ENCODE measurements around the gene TRPM7.
"Not testable (repeated sequence)": the region's sequence is repeated elsewhere in the genome, so short reads cannot be mapped to it uniquely, and the experiment has no call there.

Gene TRPM7

DNA sequence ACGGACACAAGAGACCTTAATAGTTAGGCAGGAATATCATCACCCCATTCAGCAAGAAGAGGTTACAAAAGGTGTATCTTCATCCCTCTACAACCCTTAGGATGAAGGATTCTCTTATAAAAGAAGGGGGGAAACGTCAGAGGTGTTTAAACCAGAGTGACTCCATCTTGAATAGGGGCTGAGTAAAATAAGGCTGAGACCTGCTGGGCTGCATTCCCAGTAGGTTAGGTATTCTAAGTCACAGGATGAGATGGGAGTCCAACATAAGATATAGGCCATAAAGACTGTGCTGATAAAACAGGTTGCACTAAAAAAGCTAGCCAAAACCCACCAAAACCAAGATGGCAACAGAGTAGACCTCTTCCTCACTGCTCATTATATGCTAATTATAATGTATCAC, 16.5 kb downstream of the TRPM7 start:
- no peak for DNase-seq (ENCODE audit: low read depth in 2 of 3, low spot score in 2 of 3)

DNA sequence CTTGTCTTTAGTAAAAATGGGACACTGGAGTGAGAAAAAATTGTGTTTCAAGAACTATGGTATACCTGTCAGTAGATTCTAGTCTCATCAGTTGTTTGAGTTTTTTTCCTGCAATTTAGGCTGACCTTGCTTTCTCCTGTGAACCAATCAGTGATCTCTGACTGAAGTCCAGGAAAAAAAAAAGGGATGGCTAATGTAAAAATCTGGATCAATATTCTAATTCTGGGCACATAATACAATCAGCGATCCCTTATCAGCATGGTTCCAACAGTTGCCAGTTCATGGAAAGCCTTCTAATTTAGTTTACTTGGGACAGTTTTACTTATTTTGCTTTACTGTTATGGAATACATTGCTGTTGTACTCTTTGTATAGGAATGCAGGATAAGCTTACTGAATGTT, 17.0 kb downstream of the TRPM7 start:
- DNase-seq (ENCODE audit: low read depth in 2 of 3, low spot score in 2 of 3) = no peak

DNA sequence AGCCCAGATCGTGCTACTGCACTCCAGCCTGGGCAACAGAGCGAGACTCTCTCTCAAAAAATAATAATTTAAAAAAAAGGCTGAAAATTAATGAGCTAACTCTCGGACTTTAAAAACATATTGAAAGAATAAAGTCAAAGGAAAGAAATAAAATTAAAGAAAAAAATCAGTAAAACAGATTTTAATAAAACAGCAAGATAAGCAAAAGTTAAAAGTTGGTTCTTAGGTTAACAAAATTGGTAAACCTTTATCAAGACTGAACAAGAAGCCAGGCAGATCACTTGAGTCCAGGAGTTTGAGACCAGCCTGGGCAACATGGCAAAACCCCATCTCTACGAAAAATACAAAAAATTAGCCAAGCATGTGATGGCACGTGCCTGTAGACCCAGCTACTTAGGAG, 20.7 kb downstream of the TRPM7 start:
- no peak for DNase-seq (ENCODE audit: low read depth in 2 of 3, low spot score in 2 of 3)

DNA sequence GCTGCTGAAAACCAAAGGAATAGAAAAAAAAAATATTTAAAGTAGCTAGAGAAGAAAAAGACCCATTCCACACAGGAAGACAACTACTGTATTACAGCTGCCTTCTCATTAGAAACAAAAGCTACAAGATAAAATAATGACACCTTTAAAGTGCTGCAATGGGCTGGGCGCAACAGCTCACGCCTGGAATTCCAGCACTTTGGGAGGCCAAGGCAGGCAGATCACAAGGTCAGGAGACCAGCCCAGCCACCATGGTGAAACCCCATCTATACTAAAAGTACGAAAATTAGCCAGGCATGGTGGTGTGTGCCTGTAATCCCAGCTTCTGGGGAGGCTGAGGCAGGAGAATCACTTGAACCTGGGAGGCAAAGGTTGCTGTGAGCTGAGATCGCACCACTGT, 31.0 kb downstream of the TRPM7 start:
- DNase-seq (ENCODE audit: low read depth in 2 of 3, low spot score in 2 of 3) = no peak

DNA sequence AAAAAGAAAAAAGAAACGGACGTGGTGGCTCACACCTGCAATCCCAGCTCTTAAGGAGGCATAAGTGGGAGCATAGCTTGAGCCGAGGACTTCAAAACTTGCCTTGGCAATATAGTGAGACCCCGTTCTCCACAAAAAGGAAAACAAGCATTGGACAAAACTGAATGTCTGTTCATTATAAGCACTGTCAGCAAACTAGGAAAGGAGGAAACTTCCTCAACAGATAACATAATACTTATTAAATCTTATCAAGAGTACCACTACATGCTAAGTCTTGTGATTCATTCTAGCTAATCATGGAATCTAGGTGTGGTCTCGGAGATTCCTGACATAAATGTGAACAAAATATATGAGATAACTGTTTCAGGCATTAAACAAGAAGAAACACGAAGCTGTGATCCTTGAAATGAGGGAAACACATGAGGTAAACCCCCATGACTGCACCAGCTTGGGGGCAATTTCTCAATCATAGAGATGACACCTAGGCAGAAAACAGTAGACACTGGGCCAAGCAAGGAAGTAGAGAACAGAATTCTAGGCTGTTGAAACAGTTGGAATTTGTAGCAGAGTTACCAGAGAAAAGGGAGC, 33.3 kb downstream of the TRPM7 start:
- DNase-seq (ENCODE audit: low read depth in 2 of 3, low spot score in 2 of 3) = no peak

DNA sequence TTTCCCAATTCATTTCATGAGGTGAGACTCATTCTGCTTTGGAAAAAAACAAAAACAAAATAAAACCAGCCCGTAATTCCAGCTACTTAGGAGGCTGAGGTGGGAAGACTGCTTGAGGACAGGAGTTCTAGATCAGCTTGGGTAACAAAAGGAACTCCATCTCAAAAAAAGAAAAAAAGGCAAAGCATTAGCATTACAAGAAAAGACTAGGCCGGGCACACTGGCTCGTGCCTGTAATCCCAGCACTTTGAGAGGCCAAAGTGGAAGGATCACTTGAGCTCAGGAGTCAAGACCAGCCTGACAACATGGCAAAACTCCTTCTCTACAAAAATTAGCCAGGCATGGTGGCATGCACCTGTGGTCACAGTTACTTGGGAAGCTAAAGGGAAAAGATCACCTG, 33.9 kb downstream of the TRPM7 start:
- no peak for DNase-seq (ENCODE audit: low read depth in 2 of 3, low spot score in 2 of 3)

DNA sequence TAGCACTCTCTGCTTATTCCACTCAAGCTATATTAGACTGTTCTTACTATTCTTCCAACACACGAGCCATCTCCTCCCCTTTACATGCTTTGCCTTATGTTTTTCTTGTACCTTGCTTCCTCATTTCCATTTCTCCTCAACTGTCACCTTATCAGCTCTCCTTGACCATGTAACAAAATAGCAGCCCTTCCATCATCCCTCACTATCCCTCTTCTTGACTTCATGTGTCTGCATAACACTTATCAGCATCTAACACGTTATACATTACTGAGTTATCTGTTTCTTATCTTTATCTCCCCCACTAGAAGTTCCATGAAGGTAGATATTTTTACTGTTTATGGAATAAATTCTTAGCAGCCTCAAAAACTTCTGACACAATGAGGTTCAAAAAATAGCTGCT, 45.3 kb downstream of the TRPM7 start:
- DNase-seq (ENCODE audit: low read depth in 2 of 3, low spot score in 2 of 3) = no peak

DNA sequence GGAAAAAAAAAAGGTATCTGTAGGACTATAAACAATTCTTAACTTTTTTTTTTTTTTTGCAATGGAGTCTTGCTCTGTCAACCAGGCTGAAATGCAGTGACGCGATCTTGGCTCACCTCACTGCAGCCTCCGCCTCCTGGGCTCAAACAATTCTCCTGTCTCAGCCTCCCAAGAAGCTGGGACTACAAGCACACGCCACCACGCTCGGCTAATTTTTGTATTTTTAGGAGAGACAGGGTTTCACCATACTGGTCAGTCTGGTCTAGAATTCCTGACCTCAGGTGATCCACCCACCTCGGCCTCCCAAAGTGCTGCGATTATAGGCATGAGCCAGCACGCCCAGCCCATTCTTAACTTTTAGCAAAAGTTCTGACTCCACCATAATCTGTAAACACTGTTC, 50.5 kb downstream of the TRPM7 start:
- DNase-seq (ENCODE audit: low read depth in 2 of 3, low spot score in 2 of 3) = no peak

DNA sequence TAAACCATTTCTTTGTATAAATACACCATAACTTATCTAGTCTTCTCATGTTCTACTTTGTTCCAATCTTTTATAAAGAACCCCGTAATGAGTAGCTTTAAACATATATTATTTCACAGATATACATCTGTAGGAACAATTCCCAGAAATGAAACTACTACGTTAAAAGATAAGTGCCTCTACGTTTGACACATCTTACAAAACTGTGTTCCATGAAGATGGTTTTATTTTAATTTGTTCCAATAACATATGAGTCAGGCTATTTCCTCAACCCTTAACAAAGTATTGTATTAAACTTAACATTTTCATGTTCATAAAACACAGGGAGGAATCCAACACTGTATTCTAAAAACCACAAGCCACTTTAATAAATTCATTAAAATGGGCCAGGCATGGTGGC, 52.9 kb downstream of the TRPM7 start:
- no peak for DNase-seq (ENCODE audit: low read depth in 2 of 3, low spot score in 2 of 3)

DNA sequence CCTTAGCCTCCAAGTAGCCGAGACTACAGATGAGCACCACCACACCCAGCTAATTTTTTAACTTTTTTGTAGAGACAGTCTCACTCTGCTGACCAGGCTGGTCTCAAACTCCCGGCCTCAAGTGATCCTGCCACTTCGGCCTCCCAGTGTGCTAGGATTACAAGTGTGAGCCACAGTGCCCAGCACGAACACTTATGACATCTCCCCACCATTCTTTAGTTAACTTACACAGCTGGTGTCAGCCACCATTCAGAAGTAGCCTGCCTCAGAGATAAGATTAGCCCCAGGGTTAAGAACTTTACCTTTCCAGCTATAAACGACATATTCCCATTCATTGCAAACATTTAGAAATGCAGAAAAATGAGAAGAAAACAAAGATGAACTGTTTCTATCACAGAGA, 58.2 kb downstream of the TRPM7 start:
- DNase-seq (ENCODE audit: low read depth in 2 of 3, low spot score in 2 of 3) = no peak

DNA sequence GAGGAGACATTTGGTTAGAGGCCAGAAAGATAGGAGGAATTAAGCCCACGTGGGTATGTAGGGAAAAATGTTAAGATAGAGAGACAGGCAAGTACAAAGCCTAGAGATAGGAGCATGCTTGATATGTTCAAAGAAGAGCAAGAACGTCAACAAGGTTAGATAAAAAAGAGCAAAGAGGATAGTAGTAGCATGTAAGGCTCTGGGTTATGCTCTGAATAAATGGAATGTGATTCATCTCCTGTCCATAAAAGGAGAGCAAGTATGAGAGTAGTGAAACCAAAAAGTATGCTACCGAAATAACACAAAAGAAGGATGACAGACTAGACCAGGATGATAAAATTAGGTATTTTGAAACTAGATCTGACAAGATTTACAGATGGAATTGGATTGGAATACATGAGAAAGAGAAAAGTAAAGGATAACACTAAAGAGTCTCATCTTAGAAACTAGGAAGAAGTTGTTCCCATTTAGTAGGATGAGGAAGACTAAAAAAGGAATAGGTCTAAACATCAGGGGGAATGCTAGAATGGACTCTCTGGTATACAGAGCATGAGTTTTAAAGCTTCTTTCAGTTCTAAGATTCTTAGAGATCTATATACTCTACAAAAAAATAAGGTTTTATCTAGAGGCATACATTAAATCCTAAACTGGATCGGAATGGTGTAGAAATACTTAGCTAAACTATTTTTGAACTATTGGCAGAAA, 59.1 kb downstream of the TRPM7 start:
- DNase-seq (ENCODE audit: low read depth in 2 of 3, low spot score in 2 of 3) = no peak

DNA sequence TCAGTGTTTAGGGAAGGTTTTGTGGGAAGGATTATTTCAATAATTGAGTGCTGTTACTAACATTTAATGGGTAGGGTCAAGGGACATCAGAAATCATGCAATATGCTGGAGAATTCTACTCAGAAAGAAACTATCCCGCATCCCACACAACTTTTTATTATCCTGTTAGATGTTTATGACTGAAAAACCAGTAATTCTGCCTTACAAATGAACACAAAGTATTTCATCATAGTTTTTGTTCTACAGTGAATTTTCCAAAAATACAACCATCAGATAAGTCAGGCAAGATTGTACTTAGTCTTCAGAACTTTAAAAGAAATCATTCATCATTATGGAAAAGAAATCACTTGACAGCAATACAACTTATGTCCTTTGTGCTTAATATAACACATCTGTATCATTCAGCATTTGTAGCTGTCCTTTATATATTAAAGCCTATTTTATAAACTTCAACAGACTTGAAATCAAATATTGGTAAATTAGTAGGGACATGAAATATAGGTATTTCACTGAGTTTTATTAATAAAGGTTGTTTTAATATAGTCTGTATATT, 61.9 kb downstream of the TRPM7 start:
- no peak for DNase-seq (ENCODE audit: low read depth in 2 of 3, low spot score in 2 of 3)

DNA sequence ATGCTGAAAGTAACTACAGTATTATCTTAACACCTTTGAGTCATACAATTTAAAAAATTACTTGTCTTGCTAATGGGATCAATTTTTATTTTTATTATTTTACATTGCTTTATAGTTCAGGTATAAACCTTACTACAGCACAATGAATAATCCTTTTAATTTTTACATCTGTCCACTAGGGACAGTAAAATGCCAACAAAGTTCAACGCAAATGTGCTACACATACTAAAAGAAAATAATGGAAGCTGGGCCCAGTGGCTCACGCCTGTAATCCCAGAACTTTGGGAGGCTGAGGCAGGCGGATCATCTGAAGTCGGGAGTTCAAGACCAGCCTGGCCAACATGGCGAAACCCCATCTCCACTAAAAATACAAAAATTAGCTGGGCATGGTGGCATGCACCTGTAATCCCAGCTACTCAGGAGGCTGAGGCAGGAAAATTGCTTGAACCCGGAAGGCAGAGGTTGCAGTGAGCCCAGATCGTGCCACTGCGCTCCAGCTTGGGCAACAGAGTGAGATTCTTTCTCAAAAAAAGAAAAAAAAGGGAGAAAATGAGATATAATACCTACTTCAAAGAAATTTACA, 64.1 kb downstream of the TRPM7 start:
- not testable (repeated sequence) for DNase-seq (ENCODE audit: low read depth in 2 of 3, low spot score in 2 of 3)

DNA sequence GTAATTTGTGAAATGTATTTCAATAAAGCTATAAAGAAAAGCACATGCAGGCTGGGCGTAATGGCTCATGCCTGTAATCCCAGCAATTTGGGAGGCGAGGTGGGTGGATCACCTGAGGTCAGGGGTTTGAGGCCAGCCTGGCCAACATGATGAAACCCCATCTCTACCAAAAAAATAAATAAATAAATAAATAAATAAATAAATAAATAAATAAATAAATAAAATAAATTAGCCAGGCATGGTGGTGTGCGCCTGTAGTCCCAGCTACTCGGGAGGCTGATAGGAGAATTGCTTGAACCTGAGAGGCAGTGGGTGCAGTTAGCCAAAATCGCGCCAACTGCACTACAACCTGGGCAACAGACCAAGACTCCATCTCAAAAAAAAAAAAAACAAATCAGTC, 69.6 kb downstream of the TRPM7 start:
- DNase-seq (ENCODE audit: low read depth in 2 of 3, low spot score in 2 of 3) = not testable (repeated sequence)

DNA sequence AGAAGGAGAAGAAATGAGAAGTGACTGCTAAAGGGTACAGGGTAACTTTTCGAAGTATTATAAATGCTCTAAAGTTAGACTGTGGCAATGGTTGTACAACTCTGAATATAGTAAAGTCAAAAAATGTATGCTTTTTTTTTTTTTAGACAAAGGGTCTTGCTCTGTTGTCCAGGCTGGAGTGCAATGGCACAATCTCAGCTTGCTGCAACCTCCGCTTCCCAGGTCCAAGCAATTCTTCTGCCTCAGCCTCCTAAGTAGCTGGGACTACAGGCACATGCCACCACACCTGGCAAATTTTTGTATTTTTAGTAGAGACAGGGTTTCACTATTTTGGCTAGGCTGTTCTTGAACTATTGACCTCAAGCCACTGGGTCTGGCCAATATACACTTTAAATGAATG, 70.0 kb downstream of the TRPM7 start:
- not testable (repeated sequence) for DNase-seq (ENCODE audit: low read depth in 2 of 3, low spot score in 2 of 3)

DNA sequence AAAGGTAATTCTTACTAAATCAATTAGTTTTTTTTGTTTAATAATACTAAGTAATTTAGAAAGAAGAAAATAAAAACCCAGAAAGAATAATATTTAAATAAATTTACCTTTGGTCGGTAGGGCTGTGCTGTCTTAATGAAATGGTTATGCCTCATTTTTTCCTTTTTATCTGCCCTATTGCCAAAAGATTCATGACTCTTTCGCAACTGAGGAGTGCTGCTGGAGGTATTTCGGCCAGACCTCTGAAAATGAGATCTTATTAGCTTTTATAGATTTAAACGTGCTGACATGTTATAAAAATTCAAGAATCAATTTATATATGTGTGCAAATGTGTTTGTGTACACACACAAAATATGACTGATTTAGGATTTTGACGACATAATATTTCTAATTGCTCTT, 73.0 kb downstream of the TRPM7 start:
- no peak for DNase-seq (ENCODE audit: low read depth in 2 of 3, low spot score in 2 of 3)

DNA sequence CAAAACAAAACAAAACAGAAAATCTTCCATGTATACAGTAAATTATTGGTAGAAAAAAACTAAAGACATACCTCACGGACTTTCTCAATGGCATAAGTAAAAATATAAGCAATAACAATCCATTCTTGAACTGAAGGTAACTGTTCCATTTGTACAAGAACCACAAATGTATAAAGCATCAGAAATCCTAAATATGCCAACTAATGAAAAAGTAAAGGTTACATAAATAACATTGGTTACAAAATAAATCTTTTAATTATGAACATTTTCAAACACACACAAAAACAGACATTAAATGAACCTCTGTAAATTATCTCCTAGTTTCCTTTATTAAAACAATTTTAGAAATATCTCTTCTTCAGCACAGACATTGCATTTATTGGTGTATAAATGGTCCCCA, 79.5 kb downstream of the TRPM7 start:
- DNase-seq (ENCODE audit: low read depth in 2 of 3, low spot score in 2 of 3) = no peak

DNA sequence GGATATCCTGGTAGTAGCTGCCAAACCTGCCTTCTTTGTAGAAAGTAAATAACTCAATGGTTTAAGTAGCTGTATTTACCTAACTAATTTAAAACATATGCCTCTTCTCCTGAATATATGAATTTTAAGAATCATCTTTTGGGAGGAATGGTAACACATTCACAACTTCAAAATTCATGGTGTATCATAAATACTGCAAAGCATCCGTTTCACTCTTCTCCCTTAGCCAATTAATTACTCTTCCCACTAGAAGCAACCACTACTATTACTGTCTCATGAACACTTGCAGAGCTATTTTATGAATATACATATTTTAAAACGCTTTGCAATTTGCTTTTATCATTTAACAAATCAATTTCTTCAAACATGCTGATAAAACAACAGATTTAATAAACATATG, 81.1 kb downstream of the TRPM7 start:
- DNase-seq (ENCODE audit: low read depth in 2 of 3, low spot score in 2 of 3) = no peak

DNA sequence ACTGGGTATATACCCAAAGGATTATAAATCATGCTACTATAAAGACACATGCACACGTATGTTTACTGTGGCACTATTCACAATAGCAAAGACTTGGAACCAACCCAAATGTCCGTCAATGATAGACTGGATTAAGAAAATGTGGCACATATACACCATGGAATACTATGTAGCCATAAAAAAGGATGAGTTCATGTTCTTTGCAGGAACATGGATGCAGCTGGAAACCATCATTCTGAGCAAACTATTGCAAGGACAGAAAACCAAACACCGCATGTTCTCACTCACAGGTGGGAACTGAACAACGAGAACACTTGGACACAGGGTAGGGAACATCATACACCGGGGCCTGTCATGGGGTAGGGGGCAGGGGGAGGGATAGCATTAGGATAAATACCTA, 84.6 kb downstream of the TRPM7 start:
- not testable (repeated sequence) for DNase-seq (ENCODE audit: low read depth in 2 of 3, low spot score in 2 of 3)

DNA sequence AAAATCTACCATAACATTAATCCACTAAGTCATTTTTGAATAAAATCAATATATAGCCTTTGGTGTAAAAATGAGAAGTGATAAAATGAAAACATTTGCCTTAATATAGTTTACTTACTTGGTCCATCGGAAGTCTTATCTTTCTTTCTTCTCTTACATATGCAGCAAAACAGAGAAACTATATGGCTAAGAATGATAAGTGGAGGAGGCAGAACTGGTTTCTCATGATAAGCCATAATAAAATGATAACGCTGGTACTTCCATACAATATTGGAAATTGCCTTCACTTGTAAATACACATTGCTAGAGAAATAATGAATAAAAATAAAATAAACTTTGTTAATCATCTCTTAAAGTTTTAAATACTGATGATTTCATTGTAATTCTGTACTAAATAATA, 92.3 kb downstream of the TRPM7 start:
- no peak for DNase-seq (ENCODE audit: low read depth in 2 of 3, low spot score in 2 of 3)

DNA sequence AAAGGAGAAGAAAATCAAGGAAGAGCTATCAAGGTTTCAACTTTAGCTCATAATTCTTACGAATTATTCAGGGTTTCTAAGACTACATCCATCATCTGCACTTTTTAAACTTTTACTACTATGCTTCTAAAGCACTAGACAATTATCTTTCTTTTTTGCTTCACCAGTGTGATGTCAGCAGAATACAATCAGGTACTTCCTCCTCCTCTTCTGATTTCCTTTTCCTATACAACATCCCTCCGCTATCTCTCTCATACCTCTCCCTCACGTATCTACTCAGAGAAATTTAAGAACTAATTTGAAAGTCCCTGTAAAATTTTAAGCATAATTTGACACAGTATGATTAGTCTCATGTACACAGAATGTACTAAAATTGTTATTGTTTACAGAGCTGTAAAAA, 92.8 kb downstream of the TRPM7 start:
- DNase-seq (ENCODE audit: low read depth in 2 of 3, low spot score in 2 of 3) = no peak

DNA sequence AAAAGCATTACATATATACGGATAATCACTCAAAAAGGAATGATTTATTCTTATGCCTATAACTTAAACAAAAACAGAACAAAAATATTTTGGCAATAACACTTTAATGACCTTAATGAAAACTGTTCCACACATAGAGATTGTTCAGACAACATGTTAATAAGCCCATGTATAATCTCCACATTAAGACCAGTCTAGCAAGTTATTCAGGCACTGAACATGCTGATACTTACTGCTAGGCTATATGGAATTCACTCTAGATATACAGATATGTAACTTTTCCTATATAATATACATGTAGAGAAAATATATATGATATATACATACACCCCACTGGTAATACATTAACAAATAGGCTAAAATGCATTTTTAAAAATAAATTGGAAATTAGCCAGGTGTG, 96.3 kb downstream of the TRPM7 start:
- DNase-seq (ENCODE audit: low read depth in 2 of 3, low spot score in 2 of 3) = no peak

DNA sequence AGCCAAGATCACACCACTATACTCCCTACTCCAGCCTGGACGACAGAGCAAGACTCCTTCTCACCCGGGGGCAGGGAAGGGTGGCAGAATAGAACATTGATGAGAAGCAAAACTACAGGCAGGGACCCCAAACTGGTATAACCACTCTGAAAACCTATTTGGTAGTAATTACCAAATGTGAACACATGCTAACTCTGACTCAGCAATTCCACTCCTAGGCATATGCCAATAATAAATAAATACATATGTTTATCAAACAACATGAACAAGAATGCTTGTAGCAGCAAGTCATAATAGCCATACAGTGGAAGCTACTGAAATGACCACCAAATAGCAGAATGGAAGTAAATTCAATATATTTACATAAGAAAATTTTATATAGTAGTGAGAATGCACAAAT, 109.1 kb downstream of the TRPM7 start:
- no peak for DNase-seq (ENCODE audit: low read depth in 2 of 3, low spot score in 2 of 3)
